ENCODE data around the gene TSSC4.

Gene TSSC4

DNA sequence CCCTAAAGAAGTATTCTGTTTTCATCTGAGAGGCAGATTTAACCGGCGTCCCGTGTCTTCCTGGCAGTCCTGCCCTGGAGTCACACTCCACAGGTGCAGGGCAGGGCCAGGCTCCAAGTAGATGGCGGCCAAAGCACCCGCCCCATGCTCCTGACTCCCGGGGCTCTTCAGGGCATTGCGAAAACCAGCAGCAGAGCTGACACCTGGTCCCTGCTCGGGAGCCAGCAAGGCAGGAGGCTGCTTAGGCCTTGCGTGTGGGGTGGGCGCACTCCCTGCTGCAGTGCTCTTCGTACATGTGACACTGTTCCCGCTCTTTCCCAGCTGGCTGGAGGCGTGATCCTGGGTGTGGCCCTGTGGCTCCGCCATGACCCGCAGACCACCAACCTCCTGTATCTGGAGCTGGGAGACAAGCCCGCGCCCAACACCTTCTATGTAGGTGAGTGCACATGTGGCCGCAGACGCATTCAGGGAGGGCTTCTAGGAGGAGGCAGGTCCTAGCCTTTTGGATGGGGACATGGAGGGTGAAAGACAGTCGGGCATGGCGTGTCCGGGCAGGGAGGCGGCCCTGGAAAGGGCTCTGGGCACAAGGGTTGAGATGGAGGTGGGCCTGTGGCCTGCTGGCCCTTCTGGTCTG, 10.3 kb upstream of the TSSC4 start:
- Mint-ChIP-seq H3K27ac (peak overlapping the region; percentile 9 to 61), H3K9me3 (no peaks in the 10 kb centered on the region), H3K4me3 (no peak overlapping the region), H3K27me3 (no peaks in the 10 kb centered on the region), H3K4me1 (peaks cover 51% of the 10 kb centered on the region)
- DNase-seq (no peak), ATAC-seq (no peak)

- no peak for DNase-seq
- Mint-ChIP-seq H3K9me3 (no peaks in the 10 kb centered on the region), H3K4me1 (peaks cover 46% of the 10 kb centered on the region), H3K27me3 (no peaks in the 10 kb centered on the region), H3K27ac (peak overlapping the region in 1 of 2 donors; percentile 61), H3K4me3 (no peak overlapping the region)
- no peak for ATAC-seq
These were observed 9.8 kb upstream of the TSSC4 start for GRCh38 chr11:2390725-2391151.

GRCh38 chr11:2391181-2391975, 9.2 kb upstream of the TSSC4 start:
- H3K4me1 Mint-ChIP-seq: peaks cover 39% of the 10 kb centered on the region
- ATAC-seq (no peak), DNase-seq (no peak)
- H3K27me3 Mint-ChIP-seq: no peaks in the 10 kb centered on the region
- peak overlapping the region in 1 of 2 donors; percentile 30 for H3K27ac Mint-ChIP-seq
- no peaks in the 10 kb centered on the region for H3K9me3 Mint-ChIP-seq
- H3K4me3 Mint-ChIP-seq: no peak overlapping the region

DNA sequence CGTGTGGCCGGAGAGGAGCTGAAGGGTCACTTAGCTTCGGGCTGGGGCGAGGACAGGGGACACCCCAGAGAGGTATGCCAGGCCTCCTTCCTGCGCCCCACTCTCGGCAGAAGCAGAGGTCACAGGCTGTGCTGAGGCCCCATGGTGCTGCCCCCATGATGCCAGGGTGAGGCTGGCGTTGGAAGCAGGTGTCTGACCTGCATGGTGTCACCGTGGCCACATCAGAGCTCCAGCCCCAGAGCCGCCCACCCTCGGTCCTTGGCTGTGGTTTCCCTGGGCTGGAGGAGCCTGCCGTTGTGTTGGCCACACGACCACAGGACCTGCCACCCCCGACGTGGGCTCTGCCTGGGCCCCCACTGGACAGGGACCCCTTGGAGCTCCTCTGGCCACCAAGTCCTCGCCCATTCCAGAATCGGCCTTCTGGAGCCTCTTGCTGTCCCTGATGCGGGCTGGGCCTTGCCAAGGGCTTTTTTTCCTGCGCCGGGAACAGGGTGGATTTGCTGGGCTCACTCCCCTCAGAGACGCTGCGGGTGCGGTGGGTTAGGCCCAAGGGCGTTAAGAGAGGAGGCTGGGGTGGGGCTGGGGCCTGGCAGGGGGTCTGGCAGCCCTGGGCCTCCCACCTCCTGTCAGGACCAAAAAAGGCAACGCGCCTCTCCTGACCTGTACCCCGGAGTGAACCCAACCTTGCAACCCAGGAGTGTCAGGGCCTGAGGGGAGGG, 8.2 kb upstream of the TSSC4 start:
- H3K27me3 Mint-ChIP-seq: no peaks in the 10 kb centered on the region
- no peak overlapping the region for H3K4me3 Mint-ChIP-seq
- H3K9me3 Mint-ChIP-seq: no peaks in the 10 kb centered on the region
- DNase-seq (no peak), ATAC-seq (no peak)
- H3K4me1 Mint-ChIP-seq: peaks cover 29% of the 10 kb centered on the region
- H3K27ac Mint-ChIP-seq: peak overlapping the region in 1 of 2 donors; percentile 59

- H3K9me3 Mint-ChIP-seq: no peaks in the 10 kb centered on the region
- ATAC-seq: peak; percentile 14
- peaks cover 24% of the 10 kb centered on the region for H3K4me1 Mint-ChIP-seq
- no peak for DNase-seq
- H3K27ac Mint-ChIP-seq: no peak overlapping the region
- no peaks in the 10 kb centered on the region for H3K27me3 Mint-ChIP-seq
- no peak overlapping the region for H3K4me3 Mint-ChIP-seq
These were observed 7.3 kb upstream of the TSSC4 start for GRCh38 chr11:2393111-2393868.

DNA sequence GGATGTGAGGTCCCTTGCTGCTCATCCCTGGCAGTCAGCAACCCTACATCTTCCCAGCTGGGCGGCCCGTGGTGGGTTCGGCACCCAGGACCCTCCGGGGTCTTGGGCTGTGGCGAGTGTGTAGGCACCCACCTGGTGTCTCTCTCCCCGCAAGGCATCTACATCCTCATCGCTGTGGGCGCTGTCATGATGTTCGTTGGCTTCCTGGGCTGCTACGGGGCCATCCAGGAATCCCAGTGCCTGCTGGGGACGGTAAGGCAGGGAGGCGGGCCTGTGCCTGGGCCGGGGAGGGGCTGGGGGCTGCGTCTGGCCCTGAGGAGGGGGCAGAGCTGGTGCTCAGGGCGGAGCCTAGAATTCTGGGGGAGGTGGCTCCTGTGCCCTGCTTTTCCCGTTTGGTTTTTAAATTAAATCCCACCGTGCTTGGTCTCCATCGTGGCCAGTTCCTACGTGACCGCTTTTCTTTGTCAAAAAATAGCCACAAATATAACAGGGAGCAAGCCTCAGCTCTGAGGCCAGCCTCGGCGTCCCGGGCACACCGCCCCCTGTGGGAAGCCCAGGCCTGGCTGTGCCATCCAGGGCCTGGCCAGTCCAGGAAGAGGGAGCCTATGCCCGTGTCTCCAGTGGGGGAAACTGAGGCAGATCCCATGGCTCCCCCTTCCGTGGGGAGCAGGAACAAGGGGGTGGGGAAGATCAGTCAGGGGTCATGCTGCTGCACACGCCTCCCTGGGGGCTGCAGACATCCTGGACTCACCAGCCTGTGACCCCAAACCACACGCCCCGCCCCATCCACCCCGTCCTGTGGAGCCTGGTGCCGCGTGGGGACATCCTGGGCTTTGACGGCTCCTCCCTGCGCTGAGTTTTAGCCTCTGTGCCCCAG, 6.4 kb upstream of the TSSC4 start:
- Mint-ChIP-seq H3K27me3 (no peaks in the 10 kb centered on the region), H3K4me3 (no peak overlapping the region), H3K27ac (no peak overlapping the region), H3K4me1 (peaks cover 20% of the 10 kb centered on the region), H3K9me3 (no peaks in the 10 kb centered on the region)
- DNase-seq: no peak
- ATAC-seq: no peak

DNA sequence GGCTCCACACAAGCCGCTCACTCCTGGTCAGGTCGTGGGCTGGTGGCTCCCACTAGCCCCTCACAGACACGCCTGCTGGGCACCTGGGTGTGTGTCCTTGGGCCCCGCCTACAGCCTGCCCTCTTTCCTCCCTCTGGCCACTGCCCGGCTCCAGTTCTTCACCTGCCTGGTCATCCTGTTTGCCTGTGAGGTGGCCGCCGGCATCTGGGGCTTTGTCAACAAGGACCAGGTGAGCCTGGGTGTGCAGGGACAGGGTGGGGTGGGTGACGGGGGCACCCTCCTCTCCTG, 5.8 kb upstream of the TSSC4 start:
- Mint-ChIP-seq H3K27ac (no peak overlapping the region), H3K27me3 (no peaks in the 10 kb centered on the region), H3K4me1 (peaks cover 18% of the 10 kb centered on the region), H3K9me3 (no peaks in the 10 kb centered on the region), H3K4me3 (no peak overlapping the region)
- ATAC-seq (no peak), DNase-seq (no peak)

- no peaks in the 10 kb centered on the region for H3K9me3 Mint-ChIP-seq
- no peaks in the 10 kb centered on the region for H3K27me3 Mint-ChIP-seq
- H3K4me1 Mint-ChIP-seq: peaks cover 13% of the 10 kb centered on the region
- no peak overlapping the region for H3K27ac Mint-ChIP-seq
- ATAC-seq (no peak), DNase-seq (no peak)
- no peak overlapping the region for H3K4me3 Mint-ChIP-seq
These were observed 5.3 kb upstream of the TSSC4 start for GRCh38 chr11:2395211-2395730.

- peaks cover 9% of the 10 kb centered on the region for H3K4me1 Mint-ChIP-seq
- H3K4me3 Mint-ChIP-seq: no peak overlapping the region
- no peak overlapping the region for H3K27ac Mint-ChIP-seq
- DNase-seq (no peak), ATAC-seq (no peak)
- no peaks in the 10 kb centered on the region for H3K9me3 Mint-ChIP-seq
- H3K27me3 Mint-ChIP-seq: no peaks in the 10 kb centered on the region
These were observed 4.7 kb upstream of the TSSC4 start for GRCh38 chr11:2395856-2396255.

DNA sequence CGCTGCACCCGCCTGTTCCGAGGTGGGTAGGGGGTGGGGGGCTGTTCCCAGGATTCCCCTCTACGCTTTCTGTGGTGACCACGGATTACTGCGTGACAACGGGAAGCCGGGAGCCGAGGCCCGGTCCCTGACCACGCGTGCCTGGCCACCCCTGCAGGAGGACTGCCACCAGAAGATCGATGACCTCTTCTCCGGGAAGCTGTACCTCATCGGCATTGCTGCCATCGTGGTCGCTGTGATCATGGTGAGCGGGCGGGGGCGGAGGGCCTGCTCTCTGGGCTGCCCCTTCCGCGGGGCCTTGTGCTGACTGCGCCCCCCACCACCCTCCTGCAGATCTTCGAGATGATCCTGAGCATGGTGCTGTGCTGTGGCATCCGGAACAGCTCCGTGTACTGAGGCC, 4.1 kb upstream of the TSSC4 start:
- ATAC-seq: no peak
- H3K9me3 Mint-ChIP-seq: no peaks in the 10 kb centered on the region
- H3K4me3 Mint-ChIP-seq: no peak overlapping the region
- H3K27me3 Mint-ChIP-seq: no peaks in the 10 kb centered on the region
- peaks cover 13% of the 10 kb centered on the region for H3K4me1 Mint-ChIP-seq
- no peak for DNase-seq
- no peak overlapping the region for H3K27ac Mint-ChIP-seq

DNA sequence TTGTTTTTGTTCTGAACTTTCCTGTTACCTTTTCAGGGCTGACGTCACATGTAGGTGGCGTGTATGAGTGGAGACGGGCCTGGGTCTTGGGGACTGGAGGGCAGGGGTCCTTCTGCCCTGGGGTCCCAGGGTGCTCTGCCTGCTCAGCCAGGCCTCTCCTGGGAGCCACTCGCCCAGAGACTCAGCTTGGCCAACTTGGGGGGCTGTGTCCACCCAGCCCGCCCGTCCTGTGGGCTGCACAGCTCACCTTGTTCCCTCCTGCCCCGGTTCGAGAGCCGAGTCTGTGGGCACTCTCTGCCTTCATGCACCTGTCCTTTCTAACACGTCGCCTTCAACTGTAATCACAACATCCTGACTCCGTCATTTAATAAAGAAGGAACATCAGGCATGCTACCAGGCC, 3.5 kb upstream of the TSSC4 start:
- DNase-seq: no peak

GRCh38 chr11:2398664-2399355, 1.7 kb upstream of the TSSC4 start:
- Mint-ChIP-seq H3K27me3 (no peaks in the 10 kb centered on the region), H3K9me3 (no peaks in the 10 kb centered on the region), H3K27ac (peak overlapping the region; percentile 81 to 99), H3K4me3 (peak overlapping the region; percentile 90 to 96), H3K4me1 (peaks cover 30% of the 10 kb centered on the region)
- no peak for DNase-seq
- ATAC-seq: no peak

More for the DNA sequence above, 3.5 kb upstream of the TSSC4 start:
- peaks cover 18% of the 10 kb centered on the region for H3K4me1 Mint-ChIP-seq
- H3K27ac Mint-ChIP-seq: no peak overlapping the region
- no peaks in the 10 kb centered on the region for H3K9me3 Mint-ChIP-seq
- H3K27me3 Mint-ChIP-seq: no peaks in the 10 kb centered on the region
- no peak overlapping the region for H3K4me3 Mint-ChIP-seq
- ATAC-seq: no peak

- Mint-ChIP-seq H3K4me1 (peaks cover 30% of the 10 kb centered on the region), H3K27me3 (no peaks in the 10 kb centered on the region), H3K27ac (peak overlapping the region; percentile 86 to 99), H3K9me3 (no peaks in the 10 kb centered on the region), H3K4me3 (peak overlapping the region; percentile 90 to 96)
- peak; percentile 33 to 38 for DNase-seq
- peak; percentile 2 for ATAC-seq
These were observed 972 bp upstream of the TSSC4 start for GRCh38 chr11:2399488-2400068.

Measured in stimulated activated naive CD8-positive, alpha-beta T cell treated with anti-CD3 and anti-CD28 coated beads, Interleukin-15, amount 100 ng/mL, for 72 hours (primary cell).